WTC11 (cell line): ENCODE results near the gene SPP1. TPM values are rescaled to one million over a fixed set of nuclear protein-coding genes. Genes with fewer than 3 reads are reported as not detected.

Source experiments
- ATAC-seq: fragments of 200-7000 bp; cut with Tn5 transposase; 2 replicates; pipeline ENCODE4 v1.10.0; 2021; ENCODE audit warnings: mild to moderate bottlenecking, moderate library complexity
- CTCF ChIA-PET: fragments of 300-600 bp; sonication (Branson Sonifier 250); formaldehyde crosslinking; loops from one replicate; lab custom pipeline; 2021; ENCODE audit warnings: antibody characterized with exemption; lab: Charles Lee
- POLR2A ChIA-PET: fragments of 350-600 bp; sonication (Branson Sonifier 250); formaldehyde crosslinking; loops from one replicate; lab custom pipeline; 2021; ENCODE audit warnings: antibody characterized with exemption; lab: Charles Lee
- DNase-seq: peaks from one replicate; pipeline ENCODE4 v3.0.0; 2021; ENCODE audit warnings: low spot score
- H3K27ac Mint-ChIP-seq: 2 replicates; pipeline ENCODE4 v1.8.0; 2021; ENCODE audit warnings: mixed read lengths
- H3K27me3 Mint-ChIP-seq: 2 replicates; pipeline ENCODE4 v1.8.0; 2021; ENCODE audit warnings: low read depth, mild to moderate bottlenecking, moderate library complexity, mixed read lengths
- H3K36me3 Mint-ChIP-seq: 2 replicates; pipeline ENCODE4 v1.8.0; 2021; ENCODE audit warnings: mixed read lengths
- H3K4me1 Mint-ChIP-seq: 2 replicates; pipeline ENCODE4 v1.8.0; 2022; ENCODE audit warnings: mixed read lengths
- H3K4me3 Mint-ChIP-seq: 2 replicates; pipeline ENCODE4 v1.8.0; 2021; ENCODE audit warnings: mild to moderate bottlenecking, moderate library complexity, mixed read lengths
- H3K9me3 Mint-ChIP-seq: 2 replicates; pipeline ENCODE4 v1.8.0; 2021; ENCODE audit warnings: mixed read lengths
- CBFB ChIP-seq: sonication (generic); formaldehyde crosslinking; IDR thresholded peaks from 2 replicates; pipeline ENCODE4 v1.8.1; 2022; ENCODE audit warnings: mild to moderate bottlenecking, low read depth, missing genetic modification reagents
- HMGA2 ChIP-seq: fragments of 250-450 bp; sonication (Bioruptor Pico); IDR thresholded peaks from 2 replicates; pipeline ENCODE4 v1.4.0; 2021; ENCODE audit warnings: mild to moderate bottlenecking, moderate library complexity
- MAX ChIP-seq: sonication (generic); formaldehyde crosslinking; IDR thresholded peaks from 2 replicates; pipeline ENCODE4 v1.8.0; 2022; ENCODE audit warnings: mild to moderate bottlenecking, missing genetic modification reagents
- MLX ChIP-seq: sonication (generic); formaldehyde crosslinking; IDR thresholded peaks from 2 replicates; pipeline ENCODE4 v1.8.1; 2023; ENCODE audit warnings: mild to moderate bottlenecking, missing genetic modification reagents, moderate library complexity
- MXD4 ChIP-seq: fragments of 250-450 bp; sonication (Bioruptor Pico); IDR thresholded peaks from 2 replicates; pipeline ENCODE4 v1.8.0; 2021; ENCODE audit warnings: mild to moderate bottlenecking, moderate library complexity, borderline replicate concordance
- NFATC4 ChIP-seq: fragments of 250-450 bp; sonication (Bioruptor Pico); IDR thresholded peaks from 2 replicates; pipeline ENCODE4 v1.9.0; 2021; ENCODE audit warnings: mild to moderate bottlenecking
- NR3C1 ChIP-seq: sonication (generic); formaldehyde crosslinking; conservative IDR thresholded peaks from 2 replicates; pipeline ENCODE4 v1.8.1; 2023; ENCODE audit warnings: low read depth, mild to moderate bottlenecking, missing genetic modification reagents
- PREB ChIP-seq: sonication (generic); formaldehyde crosslinking; IDR thresholded peaks from 2 replicates; pipeline ENCODE4 v1.8.1; 2022; ENCODE audit warnings: mild to moderate bottlenecking, missing genetic modification reagents, moderate library complexity, borderline replicate concordance
- SMAD4 ChIP-seq: sonication (generic); formaldehyde crosslinking; IDR thresholded peaks from 2 replicates; pipeline ENCODE4 v1.8.0; 2022; ENCODE audit warnings: mild to moderate bottlenecking, missing genetic modification reagents
- ZNF138 ChIP-seq: sonication (generic); formaldehyde crosslinking; conservative IDR thresholded peaks from 2 replicates; pipeline ENCODE4 v1.8.1; 2022; ENCODE audit warnings: mild to moderate bottlenecking, moderate library complexity, missing genetic modification reagents
- ZNF219 ChIP-seq: sonication (generic); formaldehyde crosslinking; IDR thresholded peaks from 2 replicates; pipeline ENCODE4 v1.8.0; 2023; ENCODE audit warnings: missing genetic modification reagents, mild to moderate bottlenecking, borderline replicate concordance
- ZNF317 ChIP-seq: sonication (generic); formaldehyde crosslinking; IDR thresholded peaks from 2 replicates; pipeline ENCODE4 v1.8.1; 2023; ENCODE audit warnings: low read depth, mild to moderate bottlenecking, moderate library complexity, missing genetic modification reagents, borderline replicate concordance
- total RNA-seq: library from RNA; stranded (reverse); gene quantifications from 3 replicates; pipeline ENCODE4 v1.2.3, GENCODE V29; 2021
- TF ChIP-seq, protein P1 (sequence below): sonication (generic); formaldehyde crosslinking; IDR thresholded peaks from 2 replicates; pipeline ENCODE4 v1.8.1; 2023; ENCODE audit warnings: mild to moderate bottlenecking, moderate library complexity, missing genetic modification reagents
- TF ChIP-seq, protein P2 (sequence below): fragments of 250-450 bp; sonication (Bioruptor Pico); IDR thresholded peaks from 2 replicates; pipeline ENCODE4 v2.1.2; 2022; ENCODE audit warnings: mild to moderate bottlenecking, moderate library complexity
- TF ChIP-seq, protein P3 (sequence below): sonication (generic); formaldehyde crosslinking; IDR thresholded peaks from 2 replicates; pipeline ENCODE4 v1.8.1; 2022; ENCODE audit warnings: missing genetic modification reagents, borderline replicate concordance
- TF ChIP-seq, protein P4 (sequence below): fragments of 250-450 bp; sonication (Bioruptor Pico); IDR thresholded peaks from 2 replicates; pipeline ENCODE4 v1.9.0; 2021; ENCODE audit warnings: mild to moderate bottlenecking
- TF ChIP-seq, protein P5 (sequence below): sonication (generic); formaldehyde crosslinking; IDR thresholded peaks from 2 replicates; pipeline ENCODE4 v1.8.0; 2022; ENCODE audit warnings: missing genetic modification reagents
- TF ChIP-seq, protein P6 (sequence below): fragments of 250-450 bp; sonication (Bioruptor Pico); conservative IDR thresholded peaks from 2 replicates; pipeline ENCODE4 v1.9.0; 2021; ENCODE audit warnings: mild to moderate bottlenecking

The SPP1 gene
- total RNA-seq, 1 experiment from 2014 or later, result 56.6 TPM

- TF ChIP-seq, protein P1, sequence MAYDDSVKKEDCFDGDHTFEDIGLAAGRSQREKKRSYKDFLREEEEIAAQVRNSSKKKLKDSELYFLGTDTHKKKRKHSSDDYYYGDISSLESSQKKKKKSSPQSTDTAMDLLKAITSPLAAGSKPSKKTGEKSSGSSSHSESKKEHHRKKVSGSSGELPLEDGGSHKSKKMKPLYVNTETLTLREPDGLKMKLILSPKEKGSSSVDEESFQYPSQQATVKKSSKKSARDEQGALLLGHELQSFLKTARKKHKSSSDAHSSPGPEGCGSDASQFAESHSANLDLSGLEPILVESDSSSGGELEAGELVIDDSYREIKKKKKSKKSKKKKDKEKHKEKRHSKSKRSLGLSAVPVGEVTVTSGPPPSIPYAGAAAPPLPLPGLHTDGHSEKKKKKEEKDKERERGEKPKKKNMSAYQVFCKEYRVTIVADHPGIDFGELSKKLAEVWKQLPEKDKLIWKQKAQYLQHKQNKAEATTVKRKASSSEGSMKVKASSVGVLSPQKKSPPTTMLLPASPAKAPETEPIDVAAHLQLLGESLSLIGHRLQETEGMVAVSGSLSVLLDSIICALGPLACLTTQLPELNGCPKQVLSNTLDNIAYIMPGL (CRISPR knock-in tag), result no peak
- TF ChIP-seq, protein P2, sequence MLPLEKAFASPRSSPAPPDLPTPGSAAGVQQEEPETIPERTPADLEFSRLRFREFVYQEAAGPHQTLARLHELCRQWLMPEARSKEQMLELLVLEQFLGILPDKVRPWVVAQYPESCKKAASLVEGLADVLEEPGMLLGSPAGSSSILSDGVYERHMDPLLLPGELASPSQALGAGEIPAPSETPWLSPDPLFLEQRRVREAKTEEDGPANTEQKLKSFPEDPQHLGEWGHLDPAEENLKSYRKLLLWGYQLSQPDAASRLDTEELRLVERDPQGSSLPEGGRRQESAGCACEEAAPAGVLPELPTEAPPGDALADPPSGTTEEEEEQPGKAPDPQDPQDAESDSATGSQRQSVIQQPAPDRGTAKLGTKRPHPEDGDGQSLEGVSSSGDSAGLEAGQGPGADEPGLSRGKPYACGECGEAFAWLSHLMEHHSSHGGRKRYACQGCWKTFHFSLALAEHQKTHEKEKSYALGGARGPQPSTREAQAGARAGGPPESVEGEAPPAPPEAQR (CRISPR knock-in tag), result no peak
- no peak for TF ChIP-seq HMGA2
- no peak for TF ChIP-seq SMAD4
- no peak for TF ChIP-seq ZNF138 (CRISPR knock-in tag)
- TF ChIP-seq, protein P3, sequence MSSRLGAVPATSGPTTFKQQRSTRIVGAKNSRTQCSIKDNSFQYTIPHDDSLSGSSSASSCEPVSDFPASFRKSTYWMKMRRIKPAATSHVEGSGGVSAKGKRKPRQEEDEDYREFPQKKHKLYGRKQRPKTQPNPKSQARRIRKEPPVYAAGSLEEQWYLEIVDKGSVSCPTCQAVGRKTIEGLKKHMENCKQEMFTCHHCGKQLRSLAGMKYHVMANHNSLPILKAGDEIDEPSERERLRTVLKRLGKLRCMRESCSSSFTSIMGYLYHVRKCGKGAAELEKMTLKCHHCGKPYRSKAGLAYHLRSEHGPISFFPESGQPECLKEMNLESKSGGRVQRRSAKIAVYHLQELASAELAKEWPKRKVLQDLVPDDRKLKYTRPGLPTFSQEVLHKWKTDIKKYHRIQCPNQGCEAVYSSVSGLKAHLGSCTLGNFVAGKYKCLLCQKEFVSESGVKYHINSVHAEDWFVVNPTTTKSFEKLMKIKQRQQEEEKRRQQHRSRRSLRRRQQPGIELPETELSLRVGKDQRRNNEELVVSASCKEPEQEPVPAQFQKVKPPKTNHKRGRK (CRISPR knock-in tag), result no peak
- TF ChIP-seq, protein P4, sequence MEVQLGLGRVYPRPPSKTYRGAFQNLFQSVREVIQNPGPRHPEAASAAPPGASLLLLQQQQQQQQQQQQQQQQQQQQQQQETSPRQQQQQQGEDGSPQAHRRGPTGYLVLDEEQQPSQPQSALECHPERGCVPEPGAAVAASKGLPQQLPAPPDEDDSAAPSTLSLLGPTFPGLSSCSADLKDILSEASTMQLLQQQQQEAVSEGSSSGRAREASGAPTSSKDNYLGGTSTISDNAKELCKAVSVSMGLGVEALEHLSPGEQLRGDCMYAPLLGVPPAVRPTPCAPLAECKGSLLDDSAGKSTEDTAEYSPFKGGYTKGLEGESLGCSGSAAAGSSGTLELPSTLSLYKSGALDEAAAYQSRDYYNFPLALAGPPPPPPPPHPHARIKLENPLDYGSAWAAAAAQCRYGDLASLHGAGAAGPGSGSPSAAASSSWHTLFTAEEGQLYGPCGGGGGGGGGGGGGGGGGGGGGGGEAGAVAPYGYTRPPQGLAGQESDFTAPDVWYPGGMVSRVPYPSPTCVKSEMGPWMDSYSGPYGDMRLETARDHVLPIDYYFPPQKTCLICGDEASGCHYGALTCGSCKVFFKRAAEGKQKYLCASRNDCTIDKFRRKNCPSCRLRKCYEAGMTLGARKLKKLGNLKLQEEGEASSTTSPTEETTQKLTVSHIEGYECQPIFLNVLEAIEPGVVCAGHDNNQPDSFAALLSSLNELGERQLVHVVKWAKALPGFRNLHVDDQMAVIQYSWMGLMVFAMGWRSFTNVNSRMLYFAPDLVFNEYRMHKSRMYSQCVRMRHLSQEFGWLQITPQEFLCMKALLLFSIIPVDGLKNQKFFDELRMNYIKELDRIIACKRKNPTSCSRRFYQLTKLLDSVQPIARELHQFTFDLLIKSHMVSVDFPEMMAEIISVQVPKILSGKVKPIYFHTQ (CRISPR knock-in tag), result no peak
- TF ChIP-seq ZNF317 (CRISPR knock-in tag), result no peak
- TF ChIP-seq, protein P5, sequence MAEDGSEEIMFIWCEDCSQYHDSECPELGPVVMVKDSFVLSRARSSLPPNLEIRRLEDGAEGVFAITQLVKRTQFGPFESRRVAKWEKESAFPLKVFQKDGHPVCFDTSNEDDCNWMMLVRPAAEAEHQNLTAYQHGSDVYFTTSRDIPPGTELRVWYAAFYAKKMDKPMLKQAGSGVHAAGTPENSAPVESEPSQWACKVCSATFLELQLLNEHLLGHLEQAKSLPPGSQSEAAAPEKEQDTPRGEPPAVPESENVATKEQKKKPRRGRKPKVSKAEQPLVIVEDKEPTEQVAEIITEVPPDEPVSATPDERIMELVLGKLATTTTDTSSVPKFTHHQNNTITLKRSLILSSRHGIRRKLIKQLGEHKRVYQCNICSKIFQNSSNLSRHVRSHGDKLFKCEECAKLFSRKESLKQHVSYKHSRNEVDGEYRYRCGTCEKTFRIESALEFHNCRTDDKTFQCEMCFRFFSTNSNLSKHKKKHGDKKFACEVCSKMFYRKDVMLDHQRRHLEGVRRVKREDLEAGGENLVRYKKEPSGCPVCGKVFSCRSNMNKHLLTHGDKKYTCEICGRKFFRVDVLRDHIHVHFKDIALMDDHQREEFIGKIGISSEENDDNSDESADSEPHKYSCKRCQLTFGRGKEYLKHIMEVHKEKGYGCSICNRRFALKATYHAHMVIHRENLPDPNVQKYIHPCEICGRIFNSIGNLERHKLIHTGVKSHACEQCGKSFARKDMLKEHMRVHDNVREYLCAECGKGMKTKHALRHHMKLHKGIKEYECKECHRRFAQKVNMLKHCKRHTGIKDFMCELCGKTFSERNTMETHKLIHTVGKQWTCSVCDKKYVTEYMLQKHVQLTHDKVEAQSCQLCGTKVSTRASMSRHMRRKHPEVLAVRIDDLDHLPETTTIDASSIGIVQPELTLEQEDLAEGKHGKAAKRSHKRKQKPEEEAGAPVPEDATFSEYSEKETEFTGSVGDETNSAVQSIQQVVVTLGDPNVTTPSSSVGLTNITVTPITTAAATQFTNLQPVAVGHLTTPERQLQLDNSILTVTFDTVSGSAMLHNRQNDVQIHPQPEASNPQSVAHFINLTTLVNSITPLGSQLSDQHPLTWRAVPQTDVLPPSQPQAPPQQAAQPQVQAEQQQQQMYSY (CRISPR knock-in tag), result no peak
- no peak for TF ChIP-seq CBFB (CRISPR knock-in tag)
- no peak for TF ChIP-seq MAX (CRISPR knock-in tag)
- TF ChIP-seq ZNF219, result no peak
Measured at GRCh38 chr4:88003261-88003660, 27.7 kb downstream of the SPP1 start (continued).

DNA sequence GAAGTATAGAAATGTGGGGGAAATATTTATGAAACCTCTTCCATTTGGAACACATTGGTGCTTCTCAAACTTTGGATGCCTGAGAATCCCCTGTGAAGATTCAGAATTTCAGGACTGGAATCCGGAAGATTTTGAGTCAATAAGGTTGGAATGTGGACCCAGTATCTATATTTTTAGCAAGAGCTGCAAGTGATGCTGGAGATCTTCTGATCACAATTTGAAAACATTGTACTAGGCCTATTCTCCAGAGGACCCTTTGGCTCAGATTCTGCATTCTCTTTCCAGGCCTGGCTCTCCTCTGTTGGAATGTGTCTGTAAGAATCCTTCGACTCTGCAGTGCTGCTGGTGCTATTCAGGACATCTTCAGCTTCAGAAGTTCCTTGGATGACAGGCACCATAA is 29.6 kb downstream of the SPP1 start:
- DNase-seq (no peak), ATAC-seq (no peak)
- H3K27ac Mint-ChIP-seq, result no peak overlapping the region
- no peak for TF ChIP-seq NR3C1 (CRISPR knock-in tag)
- TF ChIP-seq NFATC4 (CRISPR knock-in tag), result no peak
- no peak for TF ChIP-seq MLX (CRISPR knock-in tag)
- TF ChIP-seq PREB, result no peak
- TF ChIP-seq, protein P6, sequence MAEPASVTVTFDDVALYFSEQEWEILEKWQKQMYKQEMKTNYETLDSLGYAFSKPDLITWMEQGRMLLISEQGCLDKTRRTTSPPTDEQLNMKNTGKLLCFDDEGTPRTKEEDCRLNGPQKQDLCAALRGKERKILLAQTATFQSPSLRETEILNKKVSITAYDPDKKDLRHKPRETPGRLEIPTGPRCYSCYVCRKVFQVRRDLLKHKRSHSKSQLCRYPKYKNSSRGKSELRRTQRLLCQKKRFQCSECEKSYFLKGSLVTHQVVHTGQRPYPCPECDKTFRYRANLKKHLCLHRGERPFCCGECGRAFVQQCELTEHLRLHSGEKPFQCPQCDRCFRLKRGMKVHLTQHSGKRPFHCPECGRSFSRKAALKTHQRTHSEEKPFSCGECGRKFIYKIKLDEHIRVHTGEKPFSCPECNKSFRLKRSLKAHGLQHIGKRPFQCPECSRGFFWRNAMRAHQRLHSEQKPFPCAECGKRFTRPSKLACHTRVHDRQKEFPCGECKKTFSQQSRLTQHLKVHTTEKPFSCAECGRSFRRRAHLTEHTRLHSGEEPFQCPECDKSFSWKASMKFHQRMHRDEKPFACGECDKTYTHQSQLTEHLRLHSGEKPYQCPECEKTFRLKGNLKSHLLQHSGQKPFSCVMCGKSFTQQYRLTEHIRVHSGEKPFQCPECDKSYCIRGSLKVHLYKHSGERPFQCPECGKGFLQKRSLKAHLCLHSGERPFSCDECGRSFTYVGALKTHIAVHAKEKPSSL (CRISPR knock-in tag), result no peak
- no peak for TF ChIP-seq MXD4 (CRISPR knock-in tag)
- H3K4me3 Mint-ChIP-seq, result no peak overlapping the region
- peaks cover 29% of the 10 kb centered on the region for H3K4me1 Mint-ChIP-seq
- H3K27me3 Mint-ChIP-seq, result peaks cover 30% of the 10 kb centered on the region
- H3K36me3 Mint-ChIP-seq, result no peaks in the 10 kb centered on the region
- ChIA-PET CTCF (interaction anchor here (1.0 kb wide), 2 partner anchors 31 to 153 kb away, joined by 3 read pairs; no protein-coding TSS in a partner anchor), POLR2A (no interaction called here)
- H3K9me3 Mint-ChIP-seq, result peaks cover 6% of the 10 kb centered on the region; the same call in 1 of the 2 replicates
